ENCODE measurements around the gene CCBE1. TPM values are rescaled to one million over a fixed set of nuclear protein-coding genes. Genes with fewer than 3 reads are reported as not detected.
"Not testable (repeated sequence)": the region's sequence is repeated elsewhere in the genome, so short reads cannot be mapped to it uniquely, and the experiment has no call there.

Gene CCBE1
- total RNA-seq, 1 donor from 2014 or later, result 5.8 TPM

DNA sequence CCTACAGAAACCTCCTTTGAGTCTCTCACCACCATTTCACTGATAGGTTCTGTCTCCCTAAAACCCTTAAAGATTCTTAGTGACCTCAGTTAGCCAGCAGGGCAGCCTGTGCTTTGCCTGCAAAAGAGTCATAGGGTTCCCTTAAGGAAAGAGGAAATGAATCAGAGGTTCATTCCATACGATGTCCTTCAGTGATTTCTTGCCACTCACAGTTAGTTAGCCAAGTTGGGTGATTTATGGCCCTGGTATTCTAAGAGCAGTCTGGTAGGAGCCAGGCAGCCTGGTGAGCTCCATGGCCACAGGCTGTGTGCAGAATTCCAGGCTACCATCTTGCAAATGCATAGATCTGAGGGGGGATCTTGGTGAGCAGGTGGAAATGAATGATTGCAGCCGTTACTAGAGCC lies 18.7 kb upstream of the CCBE1 start:
- DNase-seq (ENCODE audit: low spot score) (no peak), ATAC-seq (no peak)

DNA sequence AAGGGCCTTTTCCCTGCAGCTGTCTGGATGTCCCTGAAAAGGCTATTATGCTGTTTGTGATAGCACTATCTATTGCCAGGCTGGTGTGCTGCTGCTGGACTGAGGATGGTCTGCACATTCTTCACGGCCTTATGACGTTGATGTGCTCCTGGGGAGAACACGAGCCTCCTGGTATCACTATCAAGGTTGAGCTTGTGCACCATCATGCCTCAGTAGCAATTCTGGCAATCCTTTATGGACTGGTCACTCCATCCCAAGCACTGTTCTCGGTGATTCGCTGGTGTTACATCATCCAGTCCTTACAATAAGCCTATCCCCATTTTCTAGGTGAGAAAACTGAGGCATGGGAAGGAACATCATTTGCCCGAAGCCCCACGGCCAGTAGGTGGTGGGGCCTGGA lies 18.2 kb upstream of the CCBE1 start:
- DNase-seq (ENCODE audit: low spot score) (no peak), ATAC-seq (no peak)

DNA sequence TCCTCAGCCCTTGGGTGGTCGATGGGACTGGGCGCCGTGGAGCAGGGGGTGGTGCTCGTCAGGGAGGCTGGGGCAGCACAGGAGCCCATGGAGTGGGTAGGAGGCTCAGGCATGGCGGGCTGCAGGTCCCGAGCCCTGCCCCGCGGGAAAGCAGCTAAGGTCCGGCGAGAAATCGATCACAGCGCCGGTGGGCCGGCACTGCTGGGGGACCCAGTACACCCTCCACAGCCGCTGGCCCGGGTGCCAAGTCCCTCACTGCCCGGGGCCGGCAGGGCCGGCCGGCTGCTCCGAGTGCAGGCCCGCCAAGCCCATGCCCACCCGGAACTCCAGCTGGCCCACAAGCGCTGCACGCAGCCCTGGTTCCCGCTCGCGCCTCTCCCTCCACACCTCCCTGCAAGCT lies 16.9 kb upstream of the CCBE1 start:
- DNase-seq (ENCODE audit: low spot score); ATAC-seq: not testable (repeated sequence)

DNA sequence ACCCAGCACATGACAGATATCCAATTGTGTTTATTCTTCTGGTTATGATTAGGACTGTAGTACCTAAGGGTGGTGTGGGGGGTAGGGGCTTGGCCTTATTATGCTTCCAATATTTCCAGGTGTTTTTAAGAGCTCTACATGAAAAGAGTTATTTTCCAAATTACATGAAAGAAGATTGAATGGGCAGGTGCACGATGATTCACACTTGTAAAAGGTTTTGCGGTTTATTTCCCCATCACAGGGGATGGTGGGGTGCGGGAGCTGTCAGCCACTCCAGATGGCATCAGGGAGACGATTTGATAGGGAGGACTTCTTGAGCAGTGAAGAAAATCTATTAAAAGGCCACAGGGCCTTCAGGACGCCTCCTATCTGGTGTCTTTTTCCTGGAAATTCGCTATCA lies 15.1 kb upstream of the CCBE1 start:
- no peak for DNase-seq (ENCODE audit: low spot score)

DNA sequence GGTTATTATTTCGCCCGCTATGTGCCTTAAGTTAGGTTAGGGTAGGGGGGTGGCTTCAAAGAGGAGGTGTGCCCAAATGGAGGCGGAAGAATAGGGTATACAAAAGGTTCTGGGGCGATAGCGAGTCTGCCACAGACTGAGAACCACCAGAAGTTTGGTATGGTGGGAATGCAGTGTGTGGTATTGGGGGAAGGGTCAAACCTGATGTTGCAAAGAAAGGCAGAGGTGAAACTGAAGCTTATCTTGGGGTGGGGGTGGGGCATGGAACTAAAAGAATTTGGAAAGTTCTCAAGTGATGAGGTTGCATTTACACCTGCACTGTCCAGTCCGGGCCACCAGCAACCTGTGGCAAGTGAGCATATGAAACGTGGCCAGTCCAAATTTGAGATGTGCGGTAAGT lies 11.8 kb upstream of the CCBE1 start:
- no peak for ATAC-seq

More for the DNA sequence above, 15.1 kb upstream of the CCBE1 start:
- no peak for ATAC-seq

DNA sequence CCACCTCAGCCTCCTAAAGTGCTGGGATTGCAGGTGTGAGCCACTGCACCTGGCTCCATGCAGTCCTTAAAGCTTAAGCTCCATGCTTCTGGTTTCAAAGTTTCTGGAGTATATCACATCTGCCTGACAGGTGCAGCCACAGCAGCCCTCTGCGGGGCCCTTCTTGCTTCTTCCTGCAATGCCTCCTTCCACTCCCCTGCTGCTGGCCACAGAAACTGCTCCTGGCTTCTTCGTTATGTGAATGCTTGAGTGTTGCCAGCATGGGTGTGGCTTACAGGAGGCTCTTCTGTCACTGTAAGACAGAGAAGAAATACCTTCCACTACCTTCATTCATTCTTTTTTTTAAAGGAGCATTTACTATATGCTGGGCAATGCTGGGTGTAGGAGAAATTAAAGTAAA lies 10.1 kb upstream of the CCBE1 start:
- DNase-seq (ENCODE audit: low spot score), result no peak
- no peak for ATAC-seq

More for the DNA sequence above, 11.8 kb upstream of the CCBE1 start:
- DNase-seq (ENCODE audit: low spot score), result no peak

DNA sequence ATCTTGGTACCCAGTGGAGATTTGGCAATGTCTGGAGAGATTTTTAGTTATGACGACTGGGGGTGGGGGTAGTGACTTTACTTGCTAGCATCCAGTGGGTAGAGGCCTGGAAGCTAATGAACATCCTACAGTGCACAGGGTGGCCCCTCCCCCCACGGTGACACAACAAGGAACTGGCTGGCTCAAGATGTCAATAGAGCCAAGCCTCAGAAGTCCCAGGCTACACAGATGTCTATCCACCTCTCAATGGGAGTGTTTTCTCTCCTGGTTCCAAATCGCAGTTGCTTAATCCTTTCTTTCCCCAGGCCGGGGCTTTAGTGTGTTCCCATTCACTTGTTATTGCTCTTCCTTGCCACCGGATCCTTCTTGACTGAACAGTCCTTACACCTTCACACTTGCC lies 9.3 kb upstream of the CCBE1 start:
- no peak for ATAC-seq
- DNase-seq (ENCODE audit: low spot score), result no peak

DNA sequence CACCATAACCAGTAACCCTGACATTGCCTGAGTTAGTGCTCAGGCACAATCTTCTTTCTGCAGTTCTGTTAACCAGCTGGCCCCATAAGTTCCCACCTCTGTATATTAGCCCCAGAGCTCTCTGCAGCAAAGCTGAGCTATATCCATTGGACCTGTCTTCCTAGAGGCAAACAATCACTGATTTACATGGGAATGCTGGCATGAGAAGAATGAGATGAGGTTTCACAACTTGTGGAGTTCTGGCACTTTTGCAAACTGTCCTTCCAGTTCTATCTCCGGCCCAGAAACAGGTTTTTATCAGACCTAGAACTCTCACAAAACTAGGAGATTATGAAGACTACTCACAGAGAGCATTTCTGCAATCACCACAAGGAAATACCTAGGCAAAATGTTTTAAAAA lies 7.9 kb upstream of the CCBE1 start:
- DNase-seq (ENCODE audit: low spot score) (no peak), ATAC-seq (no peak)

DNA sequence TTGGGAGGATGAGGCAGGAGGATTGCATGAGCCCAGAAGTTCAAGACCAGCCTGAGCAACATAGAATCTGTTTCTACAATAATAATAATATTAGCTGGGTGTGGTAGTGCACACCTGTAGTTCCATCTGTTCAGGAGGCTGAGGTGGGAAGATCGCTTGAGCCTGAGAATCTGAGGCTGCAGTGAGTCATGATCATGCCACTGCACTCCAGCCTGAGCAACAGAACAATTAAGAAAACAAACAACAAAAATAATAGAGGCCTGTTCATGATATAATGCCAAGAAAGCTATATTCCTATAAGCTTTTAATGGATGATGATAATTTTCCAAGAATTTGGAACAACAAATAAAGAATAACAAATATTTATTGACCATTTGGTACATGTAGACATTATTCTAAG lies 6.9 kb upstream of the CCBE1 start:
- DNase-seq (ENCODE audit: low spot score), result no peak
- ATAC-seq, result no peak

DNA sequence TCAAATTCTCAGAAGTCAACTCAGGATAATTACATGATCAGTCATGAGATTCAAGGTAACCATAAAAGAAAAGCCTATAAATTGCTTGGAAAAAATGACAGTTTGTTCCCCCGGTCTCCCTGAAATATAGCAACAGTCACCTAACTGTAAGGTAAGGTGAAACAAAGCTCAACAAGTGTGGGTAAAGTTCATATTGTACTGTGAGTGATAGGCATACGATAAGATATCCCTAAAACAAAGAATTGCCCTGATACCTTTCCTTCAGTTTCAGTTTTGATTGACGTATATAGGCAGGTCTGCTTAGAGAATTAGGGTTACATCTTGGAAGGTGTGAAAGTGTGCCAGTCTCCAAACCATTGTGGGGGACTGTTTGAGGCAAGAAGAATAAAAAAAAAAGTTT lies 4.0 kb upstream of the CCBE1 start:
- ATAC-seq (no peak), DNase-seq (ENCODE audit: low spot score) (no peak)

DNA sequence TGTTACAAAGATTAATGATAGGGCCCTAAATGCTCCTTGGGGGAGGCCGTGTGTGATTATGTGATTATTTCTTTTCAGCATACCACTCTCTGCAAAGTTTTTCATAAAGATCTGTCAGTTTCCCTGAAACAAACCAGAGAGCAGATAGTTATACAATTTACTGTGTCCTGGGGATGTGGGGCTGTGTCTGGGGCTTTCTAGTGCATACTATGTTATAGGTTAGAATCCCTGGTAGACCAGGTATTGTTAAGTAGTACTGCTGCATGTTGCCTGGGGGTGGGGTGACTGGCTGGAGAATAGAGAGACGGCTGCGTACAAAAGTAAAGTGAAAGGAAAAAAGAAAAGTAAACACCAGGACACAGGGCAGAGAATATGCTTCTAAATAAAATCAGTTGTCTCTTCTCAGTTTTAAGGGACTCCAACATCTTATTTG lies 3.3 kb upstream of the CCBE1 start:
- DNase-seq (ENCODE audit: low spot score) (no peak), ATAC-seq (no peak)

DNA sequence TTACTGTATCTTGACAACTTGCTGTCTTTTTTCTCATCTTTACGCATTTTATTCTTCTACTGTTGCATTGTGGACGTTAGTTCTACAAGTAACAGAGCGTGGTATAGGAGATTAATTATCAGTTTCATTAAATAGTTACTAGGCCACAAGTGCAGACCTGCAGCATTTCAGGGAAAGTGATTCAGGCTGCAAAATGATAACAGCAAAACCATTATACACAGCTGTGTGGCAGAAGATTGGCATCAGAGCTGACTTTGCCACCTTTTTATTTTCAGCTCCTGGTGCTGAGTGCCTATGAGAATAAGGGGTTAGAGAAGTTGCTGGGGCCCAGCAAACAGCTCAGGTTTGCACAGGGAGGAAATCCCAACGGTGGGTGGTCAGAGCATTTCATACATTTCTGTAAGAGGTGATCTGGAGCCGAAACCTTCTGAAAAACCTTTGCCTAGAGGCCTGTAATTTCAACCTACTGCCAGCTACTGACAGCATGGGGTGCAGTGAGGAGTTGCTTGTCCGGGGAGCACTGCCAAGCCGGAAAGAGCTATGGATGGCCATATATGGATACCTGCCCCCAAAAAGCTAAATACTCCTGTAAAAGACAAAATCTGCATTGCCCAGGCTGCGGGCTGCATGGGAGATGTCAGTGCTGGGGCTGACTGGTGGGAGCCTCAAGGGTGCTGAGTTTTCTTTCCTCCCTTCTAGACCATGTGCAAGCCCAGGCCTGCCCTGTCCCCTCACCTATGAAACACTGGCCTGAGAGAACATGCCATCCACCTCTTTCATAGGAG lies 2.7 kb upstream of the CCBE1 start:
- ATAC-seq (no peak), DNase-seq (ENCODE audit: low spot score) (no peak)

DNA sequence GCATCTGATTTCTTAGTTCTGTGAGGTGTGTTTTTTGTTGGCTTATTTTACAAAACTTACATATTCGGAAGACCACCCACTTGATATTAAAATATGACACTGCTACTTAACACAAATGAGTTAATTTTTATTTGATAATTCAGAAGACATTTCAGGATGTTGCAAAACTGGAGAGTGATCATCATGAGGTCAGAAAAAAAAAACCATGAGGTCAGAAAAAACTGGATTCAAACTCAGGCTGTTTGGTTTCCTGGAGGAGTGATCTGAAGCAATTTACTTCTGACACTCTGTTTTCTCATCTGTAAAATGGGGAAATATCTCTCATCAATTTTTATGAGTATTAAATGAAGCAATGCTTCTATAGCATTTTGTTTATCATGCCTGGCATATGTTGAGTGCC lies 1.8 kb upstream of the CCBE1 start:
- DNase-seq (ENCODE audit: low spot score), result no peak

DNA sequence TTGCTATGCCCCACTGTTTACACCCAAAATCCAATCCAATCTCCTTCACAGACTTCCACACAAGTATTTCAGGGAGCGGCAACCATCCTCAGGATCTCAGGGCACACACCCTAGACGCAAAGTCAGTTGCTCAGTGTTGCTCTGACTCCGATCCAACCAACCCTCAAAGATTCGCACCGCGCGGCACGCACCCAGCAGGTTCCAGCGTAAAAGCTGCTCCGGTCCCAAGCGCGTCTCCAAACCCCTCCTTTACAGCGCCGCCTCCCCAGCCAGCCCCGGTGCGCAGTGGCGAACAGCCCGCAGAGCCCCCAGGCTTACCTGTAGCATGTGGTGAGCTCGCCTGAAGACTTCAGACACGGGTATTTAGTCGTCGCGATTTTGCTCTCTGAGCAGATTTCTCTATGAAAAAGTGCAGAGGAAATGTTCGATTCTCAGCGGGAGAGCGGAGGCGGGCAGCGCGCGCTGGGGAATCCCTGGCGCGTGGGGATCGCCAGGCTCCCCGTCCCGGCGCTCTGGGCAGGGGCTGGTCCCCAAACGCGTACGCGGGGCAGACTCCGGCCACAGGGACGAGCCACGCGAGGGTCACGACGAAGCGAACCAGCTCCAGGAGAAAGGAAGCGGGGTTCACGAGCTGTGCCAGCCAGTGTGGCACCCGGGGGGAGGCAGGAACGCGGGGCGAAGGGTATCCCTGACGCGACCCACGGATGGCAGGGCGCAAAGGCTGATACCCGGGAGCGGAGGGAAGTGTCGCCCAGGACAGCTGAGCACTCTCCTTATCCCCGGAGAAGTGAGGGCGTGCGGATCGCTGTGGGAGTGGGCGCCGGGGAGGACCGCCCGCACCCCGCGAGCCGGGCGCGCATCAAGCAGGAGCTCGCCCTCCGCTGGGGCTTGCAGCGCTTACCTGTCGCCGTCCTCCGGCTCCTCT lies 650 bp downstream of the CCBE1 start:
- ATAC-seq (peak; percentile 35), DNase-seq (ENCODE audit: low spot score) (no peak)

More for the DNA sequence above, 1.8 kb upstream of the CCBE1 start:
- no peak for ATAC-seq

DNA sequence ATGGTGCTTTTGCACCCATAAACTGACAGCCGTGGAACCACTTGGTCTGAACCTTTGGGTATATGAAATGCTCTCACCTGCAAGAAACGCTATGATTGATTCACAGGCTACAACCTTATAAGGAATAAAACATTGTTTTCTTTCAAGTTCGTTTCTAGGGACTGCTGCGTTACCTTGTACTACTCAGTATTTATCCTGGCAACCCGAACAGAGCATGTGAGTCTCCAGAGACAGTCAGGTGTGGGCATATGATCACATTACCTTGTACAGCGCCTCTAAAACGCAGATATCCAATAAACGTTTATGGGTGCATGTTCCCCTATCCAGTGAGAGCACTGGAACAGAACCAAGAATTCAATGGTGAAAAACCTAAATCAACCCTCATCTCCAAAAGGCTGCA lies 1.7 kb downstream of the CCBE1 start:
- no peak for DNase-seq (ENCODE audit: low spot score)
- ATAC-seq, result no peak

DNA sequence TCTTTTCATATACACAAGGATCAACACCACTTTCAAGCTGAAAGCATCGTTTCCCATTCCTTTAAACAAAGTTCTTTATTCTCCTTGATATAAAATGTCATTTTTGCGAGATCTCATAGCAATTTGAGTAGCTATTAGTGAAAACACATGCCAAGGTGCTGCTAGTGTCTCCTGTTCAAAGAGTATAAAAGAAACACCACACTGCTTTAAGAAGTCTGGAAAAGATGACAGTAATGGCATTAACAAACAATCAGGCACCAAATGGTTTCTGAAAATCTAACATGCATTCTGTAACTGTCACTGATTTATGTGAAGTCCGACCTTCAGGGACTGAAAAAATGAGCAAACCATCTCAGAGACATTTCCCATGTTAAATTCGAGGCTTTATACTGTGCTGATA lies 2.4 kb downstream of the CCBE1 start:
- ATAC-seq (no peak), DNase-seq (ENCODE audit: low spot score) (no peak)

DNA sequence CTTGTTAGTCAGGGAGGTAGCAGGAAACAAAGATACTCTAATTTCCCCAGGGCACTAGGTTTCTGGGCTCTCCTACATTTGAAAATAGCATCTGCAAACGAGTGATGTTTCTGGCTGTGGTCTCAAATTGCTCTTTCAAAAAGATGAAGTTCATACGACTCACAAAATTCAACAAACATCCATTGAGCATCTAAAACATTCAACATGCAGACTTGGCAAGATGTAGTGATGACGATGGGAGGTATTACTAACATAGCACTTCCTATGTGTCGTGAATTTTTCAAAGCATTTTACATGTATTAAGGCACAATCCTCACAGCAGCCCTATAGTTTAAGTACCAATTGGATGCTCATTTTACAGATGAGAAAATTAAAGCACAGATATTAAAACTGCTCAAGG lies 5.2 kb downstream of the CCBE1 start:
- ATAC-seq (no peak), DNase-seq (ENCODE audit: low spot score) (no peak)

DNA sequence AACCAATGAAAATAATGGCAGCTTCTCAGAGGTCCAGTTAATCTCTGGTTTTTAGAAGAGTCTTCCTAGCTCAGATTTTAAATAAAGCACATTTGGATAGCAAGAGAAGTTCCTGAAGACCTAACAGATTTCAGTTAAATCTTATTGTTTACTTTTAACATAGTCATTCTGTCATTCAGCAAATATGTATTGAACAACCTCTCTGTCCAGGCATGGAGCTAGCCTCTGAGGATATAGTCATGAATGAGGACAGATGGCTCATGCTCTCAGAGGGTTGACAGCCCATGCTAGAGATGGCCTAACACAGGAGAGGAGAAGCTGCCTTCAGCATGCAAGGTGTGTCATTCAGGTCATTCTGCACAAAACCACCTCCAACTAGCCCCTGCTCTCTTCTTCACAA lies 6.2 kb downstream of the CCBE1 start:
- no peak for ATAC-seq
- DNase-seq (ENCODE audit: low spot score), result no peak

DNA sequence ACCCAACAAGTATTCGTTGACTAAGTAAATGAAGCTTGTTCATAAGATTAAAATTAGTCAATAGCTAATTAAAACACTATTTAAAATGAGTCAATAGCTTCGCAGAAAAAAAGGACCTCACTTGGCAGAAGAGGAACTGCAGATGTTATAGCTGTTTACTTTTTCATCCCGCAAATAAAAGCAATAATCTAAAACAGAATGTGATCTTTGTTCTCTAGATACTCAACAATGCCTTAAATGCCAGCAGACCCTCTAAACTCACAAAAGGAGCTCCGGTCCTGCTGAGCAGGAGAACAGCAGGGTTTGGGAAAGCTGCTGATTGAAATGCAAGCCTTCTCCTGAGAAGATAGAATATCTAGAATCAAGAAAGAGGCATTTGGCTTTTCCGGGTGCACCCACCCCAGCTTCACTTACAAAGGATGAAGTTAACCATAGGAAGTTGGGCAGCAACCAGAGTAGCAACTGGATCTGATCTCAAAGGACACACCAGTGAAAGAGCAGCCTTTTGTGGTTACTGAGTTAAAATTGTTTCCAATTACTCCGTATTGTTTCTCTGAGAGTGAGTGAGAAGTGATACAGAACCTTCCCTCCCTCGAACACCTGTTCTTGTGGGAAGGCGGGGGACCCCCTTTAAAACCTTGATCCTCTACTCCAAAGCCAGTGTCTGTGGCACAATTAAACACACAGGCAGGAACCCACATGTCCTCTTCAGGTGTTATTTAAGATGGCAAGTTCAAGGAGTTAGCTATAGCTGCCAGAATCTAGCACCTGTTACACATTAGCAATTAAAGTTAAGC lies 6.8 kb downstream of the CCBE1 start:
- ATAC-seq (no peak), DNase-seq (ENCODE audit: low spot score) (no peak)

DNA sequence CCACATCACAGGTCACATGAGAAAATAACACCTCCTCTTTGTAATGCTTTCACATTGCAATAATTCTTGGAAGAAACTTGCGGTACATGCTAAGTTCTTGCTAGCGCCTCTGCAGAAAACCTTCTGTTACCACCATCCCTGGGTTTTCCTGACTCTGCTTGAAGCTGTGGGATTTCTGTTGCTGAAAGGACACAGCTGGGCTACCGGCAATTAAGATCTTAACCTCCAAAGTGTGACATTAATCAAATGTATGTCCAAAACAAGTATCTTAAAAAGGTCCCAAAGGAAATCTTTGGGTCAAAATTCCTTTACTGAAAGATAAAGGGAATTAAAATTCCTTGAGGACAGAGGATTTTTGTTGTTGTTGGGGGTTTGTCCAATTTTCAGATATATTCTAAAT lies 7.5 kb downstream of the CCBE1 start:
- no peak for ATAC-seq
- no peak for DNase-seq (ENCODE audit: low spot score)

DNA sequence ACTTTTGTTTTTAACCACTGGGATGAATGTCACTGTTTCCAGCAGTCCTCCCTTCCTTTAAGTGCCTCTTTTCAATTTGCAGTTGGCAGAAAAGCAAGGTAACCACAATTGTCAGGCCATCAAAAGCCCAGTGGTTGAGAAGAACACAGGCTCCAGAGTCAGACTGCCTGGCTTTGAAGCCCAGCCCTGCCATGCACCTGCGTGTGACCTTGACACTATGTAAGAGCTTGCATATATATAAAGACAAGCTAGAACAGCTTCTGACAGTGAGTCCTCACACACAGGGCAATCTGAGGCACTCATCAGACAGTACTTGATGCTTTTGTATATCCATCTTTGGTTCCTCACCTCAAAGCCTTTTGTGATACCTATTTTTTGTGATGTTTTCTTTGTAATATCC lies 11.0 kb downstream of the CCBE1 start:
- DNase-seq (ENCODE audit: low spot score) (no peak), ATAC-seq (no peak)

Measured in left lobe of liver (tissue), 2 donors.